Measurements from ENCODE around the gene TENM3.

TENM3 gene

GRCh38 chr4:182826391-182826790 is 583.2 kb downstream of the TENM3 start:
- Histone ChIP-seq H3K27me3 (ENCODE audit: control insufficient read depth, low read length) (no peaks in the 10 kb centered on the region), H3K36me3 (ENCODE audit: control insufficient read depth, low read length) (no peaks in the 10 kb centered on the region), H3K4me3 (ENCODE audit: low read length) (no peak overlapping the region), H3K9me2 (replicated peaks; ENCODE audit: control insufficient read depth, low read length) (no peaks in the 10 kb centered on the region), H4K20me1 (ENCODE audit: control insufficient read depth, insufficient read depth, low read depth, low read length) (no peaks in the 10 kb centered on the region), H3K27ac (ENCODE audit: low read depth, low read length) (no peak overlapping the region), H3K9me3 (ENCODE audit: control insufficient read depth, insufficient read depth, low read length) (no peaks in the 10 kb centered on the region), H3F3A (ENCODE audit: control insufficient read depth, insufficient read depth) (no peaks in the 10 kb centered on the region), H3K4me2 (ENCODE audit: low read length) (no peak overlapping the region), H3K4me1 (ENCODE audit: control insufficient read depth, low read length) (no peaks in the 10 kb centered on the region), H3K79me2 (ENCODE audit: control insufficient read depth, low read length) (no peaks in the 10 kb centered on the region)
- no peak for TF ChIP-seq EZH2phosphoT487 (IDR thresholded peaks at IDR 0.05; ENCODE audit: borderline replicate concordance, low read length)
- TF ChIP-seq, protein P1, sequence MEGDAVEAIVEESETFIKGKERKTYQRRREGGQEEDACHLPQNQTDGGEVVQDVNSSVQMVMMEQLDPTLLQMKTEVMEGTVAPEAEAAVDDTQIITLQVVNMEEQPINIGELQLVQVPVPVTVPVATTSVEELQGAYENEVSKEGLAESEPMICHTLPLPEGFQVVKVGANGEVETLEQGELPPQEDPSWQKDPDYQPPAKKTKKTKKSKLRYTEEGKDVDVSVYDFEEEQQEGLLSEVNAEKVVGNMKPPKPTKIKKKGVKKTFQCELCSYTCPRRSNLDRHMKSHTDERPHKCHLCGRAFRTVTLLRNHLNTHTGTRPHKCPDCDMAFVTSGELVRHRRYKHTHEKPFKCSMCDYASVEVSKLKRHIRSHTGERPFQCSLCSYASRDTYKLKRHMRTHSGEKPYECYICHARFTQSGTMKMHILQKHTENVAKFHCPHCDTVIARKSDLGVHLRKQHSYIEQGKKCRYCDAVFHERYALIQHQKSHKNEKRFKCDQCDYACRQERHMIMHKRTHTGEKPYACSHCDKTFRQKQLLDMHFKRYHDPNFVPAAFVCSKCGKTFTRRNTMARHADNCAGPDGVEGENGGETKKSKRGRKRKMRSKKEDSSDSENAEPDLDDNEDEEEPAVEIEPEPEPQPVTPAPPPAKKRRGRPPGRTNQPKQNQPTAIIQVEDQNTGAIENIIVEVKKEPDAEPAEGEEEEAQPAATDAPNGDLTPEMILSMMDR (IDR thresholded peaks at IDR 0.05; ENCODE audit: low read depth, low read length, poor library complexity, severe bottlenecking) = no peak

- Histone ChIP-seq H3K36me3 (ENCODE audit: control insufficient read depth, low read length) (no peaks in the 10 kb centered on the region), H3K9me3 (ENCODE audit: control insufficient read depth, insufficient read depth, low read length) (no peaks in the 10 kb centered on the region), H3K9me2 (replicated peaks; ENCODE audit: control insufficient read depth, low read length) (no peaks in the 10 kb centered on the region), H3K27ac (ENCODE audit: low read depth, low read length) (no peak overlapping the region), H4K20me1 (ENCODE audit: control insufficient read depth, insufficient read depth, low read depth, low read length) (no peaks in the 10 kb centered on the region), H3K79me2 (ENCODE audit: control insufficient read depth, low read length) (no peaks in the 10 kb centered on the region), H3K4me2 (ENCODE audit: low read length) (no peak overlapping the region), H3K4me1 (ENCODE audit: control insufficient read depth, low read length) (no peaks in the 10 kb centered on the region), H3K27me3 (ENCODE audit: control insufficient read depth, low read length) (no peaks in the 10 kb centered on the region), H3F3A (ENCODE audit: control insufficient read depth, insufficient read depth) (no peaks in the 10 kb centered on the region), H3K4me3 (ENCODE audit: low read length) (no peak overlapping the region)
- no peak for TF ChIP-seq EZH2phosphoT487 (IDR thresholded peaks at IDR 0.05; ENCODE audit: borderline replicate concordance, low read length)
- TF ChIP-seq, protein P1 (IDR thresholded peaks at IDR 0.05; ENCODE audit: low read depth, low read length, poor library complexity, severe bottlenecking) = no peak
Observed at GRCh38 chr4:182827166-182827565, 584.0 kb downstream of the TENM3 start.

DNA sequence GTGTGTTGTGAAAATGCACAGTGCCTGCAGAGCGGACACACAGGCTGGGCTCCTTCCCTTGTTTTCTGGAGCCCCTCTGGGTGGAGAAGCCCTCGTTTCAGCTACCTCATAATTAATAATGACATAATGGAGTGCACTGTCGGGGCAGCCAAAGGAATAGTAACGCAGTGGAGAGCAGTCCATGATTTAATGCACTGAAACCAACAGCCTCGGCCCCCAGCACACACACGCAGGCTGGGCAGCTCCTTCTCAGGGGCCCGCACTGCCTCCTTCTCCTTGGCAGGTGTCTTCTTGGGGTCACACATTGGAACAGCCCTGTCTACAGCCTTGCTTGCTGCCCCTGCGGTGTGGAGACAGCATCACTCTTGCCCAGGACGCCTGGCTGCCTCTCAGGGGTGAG is 584.8 kb downstream of the TENM3 start:
- TF ChIP-seq EZH2phosphoT487 (IDR thresholded peaks at IDR 0.05; ENCODE audit: borderline replicate concordance, low read length) = no peak
- TF ChIP-seq, protein P1 (IDR thresholded peaks at IDR 0.05; ENCODE audit: low read depth, low read length, poor library complexity, severe bottlenecking) = no peak
- no peaks in the 10 kb centered on the region for H3K36me3 ChIP-seq (ENCODE audit: control insufficient read depth, low read length)
- no peaks in the 10 kb centered on the region for H3K4me1 ChIP-seq (ENCODE audit: control insufficient read depth, low read length)
- H3K27ac ChIP-seq (ENCODE audit: low read depth, low read length) = no peak overlapping the region
- H3K9me2 ChIP-seq (replicated peaks; ENCODE audit: control insufficient read depth, low read length) = no peaks in the 10 kb centered on the region
- H3K4me3 ChIP-seq (ENCODE audit: low read length) = no peak overlapping the region
- H3F3A ChIP-seq (ENCODE audit: control insufficient read depth, insufficient read depth) = no peaks in the 10 kb centered on the region
- H3K79me2 ChIP-seq (ENCODE audit: control insufficient read depth, low read length) = no peaks in the 10 kb centered on the region
- H3K4me2 ChIP-seq (ENCODE audit: low read length) = no peak overlapping the region
- H4K20me1 ChIP-seq (ENCODE audit: control insufficient read depth, insufficient read depth, low read depth, low read length) = no peaks in the 10 kb centered on the region
- no peaks in the 10 kb centered on the region for H3K27me3 ChIP-seq (ENCODE audit: control insufficient read depth, low read length)
- H3K9me3 ChIP-seq (ENCODE audit: control insufficient read depth, insufficient read depth, low read length) = no peaks in the 10 kb centered on the region
